ENCODE data around the gene PALMD.

- TF ChIP-seq POLR2A (IDR thresholded peaks at IDR 0.05), result no peak
- no peak for TF ChIP-seq CTCF (IDR thresholded peaks at IDR 0.05)
These were observed 31.0 kb downstream of the PALMD start for GRCh38 chr1:99676876-99677275.
